GM21737 (cell line): Measurements from ENCODE around the gene IRX2.

Source experiments
- ATAC-seq: cut with Tn5 transposase; IDR thresholded peaks from one replicate; pipeline ENCODE4 v1.9.1; 2021; ENCODE audit warnings: mild to moderate bottlenecking, moderate library complexity; ENCODE audit not compliant: unreplicated experiment

IRX2 gene

GRCh38 chr5:2756211-2757152 lies 5.0 kb upstream of the IRX2 start:
- ATAC-seq: no peak

- no peak for ATAC-seq
Measured at GRCh38 chr5:2755681-2756171, 4.2 kb upstream of the IRX2 start.

- no peak for ATAC-seq
Measured at GRCh38 chr5:2755076-2755680, 3.7 kb upstream of the IRX2 start.

GRCh38 chr5:2754581-2755075 lies 3.2 kb upstream of the IRX2 start:
- ATAC-seq: no peak

GRCh38 chr5:2753452-2754420 lies 2.3 kb upstream of the IRX2 start:
- no peak for ATAC-seq

- ATAC-seq: no peak
Measured at GRCh38 chr5:2752821-2753439, 1.5 kb upstream of the IRX2 start.

GRCh38 chr5:2752059-2752820 lies 763 bp upstream of the IRX2 start:
- ATAC-seq: no peak

GRCh38 chr5:2750758-2751464 lies 566 bp downstream of the IRX2 start:
- no peak for ATAC-seq

GRCh38 chr5:2750026-2750757 lies 1.3 kb downstream of the IRX2 start:
- no peak for ATAC-seq

- ATAC-seq: no peak
Measured at GRCh38 chr5:2749514-2750025, 1.9 kb downstream of the IRX2 start.

GRCh38 chr5:2748861-2749513 lies 2.5 kb downstream of the IRX2 start:
- no peak for ATAC-seq

- ATAC-seq: no peak
Measured at GRCh38 chr5:2748179-2748860, 3.2 kb downstream of the IRX2 start.

- ATAC-seq: no peak
Measured at GRCh38 chr5:2747363-2748162, 3.9 kb downstream of the IRX2 start.

GRCh38 chr5:2746561-2747032 lies 4.9 kb downstream of the IRX2 start:
- ATAC-seq: no peak

- ATAC-seq: no peak
Measured at GRCh38 chr5:2744485-2744884, 7.0 kb downstream of the IRX2 start.
